Activated CD4-positive, alpha-beta T cell treated with anti-CD3 and anti-CD28 coated beads, Interleukin-2, amount 10 ng/mL, durations not matched to agents 24 days and 14 days (primary cell): Measurements from ENCODE around the gene ARID5A. TPM values are rescaled to one million over a fixed set of nuclear protein-coding genes. Genes with fewer than 3 reads are reported as not detected.
A peak's percentile ranks its signal among the peaks of the same experiment; 100 is the strongest.

Source experiments
- DNase-seq: peaks from one replicate; pipeline ENCODE4 v3.0.0; 2022
- H3K27ac Mint-ChIP-seq: one replicate; pipeline ENCODE4 v1.8.0; 2022; ENCODE audit warnings: mild to moderate bottlenecking, mixed read lengths
- H3K27me3 Mint-ChIP-seq: one replicate; pipeline ENCODE4 v1.8.0; 2022; ENCODE audit warnings: mixed read lengths
- H3K36me3 Mint-ChIP-seq: one replicate; pipeline ENCODE4 v1.8.0; 2022; ENCODE audit warnings: low read depth, mild to moderate bottlenecking, mixed read lengths
- H3K4me1 Mint-ChIP-seq: one replicate; pipeline ENCODE4 v1.8.0; 2021; ENCODE audit warnings: mixed read lengths
- H3K4me3 Mint-ChIP-seq: one replicate; pipeline ENCODE4 v1.8.0; 2022; ENCODE audit warnings: mild to moderate bottlenecking, moderate library complexity, mixed read lengths
- H3K9me3 Mint-ChIP-seq: one replicate; pipeline ENCODE4 v1.8.0; 2021; ENCODE audit warnings: mixed read lengths
- intact Hi-C: fragments of 100-400 bp; cut with micrococcal nuclease; formaldehyde crosslinking; loops from one replicate; pipeline ENCODE4 v1.15.1; 2023
- total RNA-seq: library from RNA; stranded (reverse); gene quantifications from 2 replicates; pipeline ENCODE4 v1.2.3, GENCODE V29; 2022

The ARID5A gene
- total RNA-seq, 1 donor from 2014 or later: 229 TPM

DNA sequence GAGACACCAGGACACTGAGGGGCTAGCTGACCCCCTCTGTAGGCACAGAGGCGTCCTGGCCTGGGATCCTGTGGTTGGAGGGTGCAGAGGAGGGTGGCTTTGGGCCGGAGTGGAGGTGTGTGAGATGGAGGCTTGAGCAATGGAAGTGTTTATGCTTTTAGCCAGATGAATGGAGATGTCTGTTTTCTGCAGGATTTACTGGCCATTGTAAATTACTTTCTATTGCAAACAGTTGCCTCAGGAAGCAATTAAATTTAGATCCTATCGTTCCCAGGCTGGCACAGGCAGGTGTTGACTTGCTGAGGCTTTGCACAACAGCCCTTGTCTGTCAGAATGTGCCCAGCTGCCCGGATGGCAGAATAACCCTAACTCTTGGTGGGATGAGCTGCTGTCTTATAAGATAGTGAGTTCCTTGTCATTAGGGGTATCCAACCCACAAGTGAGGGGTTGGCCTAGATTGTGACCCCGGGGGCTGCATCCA lies 1.8 kb upstream of the ARID5A start:
- H3K4me1 Mint-ChIP-seq: peaks cover 63% of the 10 kb centered on the region
- no peaks in the 10 kb centered on the region for H3K27me3 Mint-ChIP-seq
- H3K9me3 Mint-ChIP-seq: no peaks in the 10 kb centered on the region
- intact Hi-C loops: loop anchor here (5.0 to 10.0 kb wide), 8 partner anchors 68 to 1000 kb away; partner anchors contain the start of genes ANKRD36, CIAO1, CNNM3 and CNNM4
- H3K4me3 Mint-ChIP-seq: no peak overlapping the region
- peaks cover 26% of the 10 kb centered on the region for H3K36me3 Mint-ChIP-seq
- H3K27ac Mint-ChIP-seq: no peak overlapping the region
- no peak for DNase-seq

DNA sequence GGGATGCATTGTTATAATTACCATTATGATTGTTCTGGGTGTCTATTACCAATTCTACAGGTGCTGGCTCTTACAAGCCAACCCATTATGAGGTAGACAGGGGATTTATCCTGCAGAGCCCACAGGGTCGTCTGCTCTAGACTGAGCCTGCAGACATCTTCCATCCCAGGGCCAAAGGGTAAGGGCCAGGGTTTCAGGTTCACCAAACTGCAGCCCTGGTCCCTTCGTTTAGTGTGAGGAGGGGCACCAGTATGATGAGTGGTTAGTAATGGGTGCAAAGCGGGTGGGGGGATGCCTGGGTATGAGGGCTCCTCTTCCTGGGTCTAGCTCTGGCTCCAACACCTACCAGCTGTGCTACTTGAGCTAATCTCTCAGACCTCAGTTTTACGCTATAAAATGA lies 1.2 kb upstream of the ARID5A start:
- Mint-ChIP-seq H3K4me1 (peaks cover 63% of the 10 kb centered on the region), H3K27ac (no peak overlapping the region), H3K27me3 (no peaks in the 10 kb centered on the region), H3K4me3 (no peak overlapping the region), H3K9me3 (no peaks in the 10 kb centered on the region), H3K36me3 (peaks cover 32% of the 10 kb centered on the region)
- no peak for DNase-seq
- intact Hi-C loops: loop anchor here (5.0 to 10.0 kb wide), 8 partner anchors 67 to 1001 kb away; partner anchors contain the start of genes ANKRD36, CIAO1, CNNM3 and CNNM4

DNA sequence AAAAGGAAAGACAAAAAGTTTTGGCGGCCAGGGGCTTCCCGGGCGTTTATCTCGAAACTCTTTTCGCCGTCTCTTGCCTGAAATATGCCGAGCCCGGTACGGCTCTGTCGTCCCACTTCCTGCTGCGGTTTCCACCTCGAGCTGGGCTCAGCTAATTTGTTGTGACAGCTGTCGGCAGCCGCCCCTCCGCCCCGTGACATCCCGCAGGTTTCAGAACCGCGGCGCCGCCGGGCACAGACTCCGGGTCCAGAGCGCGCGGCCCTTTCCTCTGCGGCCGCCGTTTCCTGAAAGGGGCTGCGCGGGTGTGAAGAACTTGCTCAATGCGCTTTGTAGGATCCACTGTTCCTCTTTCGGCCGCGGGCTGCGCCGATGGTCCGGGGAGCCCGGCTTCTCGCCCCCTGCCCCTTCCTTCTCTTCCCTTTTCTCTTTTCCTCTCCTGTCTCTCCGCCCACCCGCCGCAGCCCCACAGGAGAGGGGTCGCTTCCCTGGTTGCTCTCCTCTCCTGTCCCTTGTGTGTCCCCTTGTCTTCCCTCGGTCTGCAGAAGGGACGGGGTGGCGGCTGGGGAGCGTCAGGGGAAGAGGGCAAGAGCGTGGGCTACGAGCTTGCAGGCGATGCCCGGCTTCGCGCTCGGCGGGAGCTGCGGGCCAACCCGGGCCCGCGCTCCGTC lies 648 bp downstream of the ARID5A start:
- intact Hi-C loops: loop anchor here (2.0 to 10.0 kb wide), 10 partner anchors 65 to 1002 kb away; partner anchors contain the start of genes ANKRD36, CIAO1, CNNM3 and CNNM4
- H3K36me3 Mint-ChIP-seq: peaks cover 47% of the 10 kb centered on the region
- H3K4me1 Mint-ChIP-seq: peaks cover 51% of the 10 kb centered on the region
- DNase-seq: peak; percentile 97
- H3K9me3 Mint-ChIP-seq: no peaks in the 10 kb centered on the region
- H3K27me3 Mint-ChIP-seq: no peaks in the 10 kb centered on the region
- H3K27ac Mint-ChIP-seq: peak overlapping the region; percentile 94
- H3K4me3 Mint-ChIP-seq: peak overlapping the region; percentile 93

DNA sequence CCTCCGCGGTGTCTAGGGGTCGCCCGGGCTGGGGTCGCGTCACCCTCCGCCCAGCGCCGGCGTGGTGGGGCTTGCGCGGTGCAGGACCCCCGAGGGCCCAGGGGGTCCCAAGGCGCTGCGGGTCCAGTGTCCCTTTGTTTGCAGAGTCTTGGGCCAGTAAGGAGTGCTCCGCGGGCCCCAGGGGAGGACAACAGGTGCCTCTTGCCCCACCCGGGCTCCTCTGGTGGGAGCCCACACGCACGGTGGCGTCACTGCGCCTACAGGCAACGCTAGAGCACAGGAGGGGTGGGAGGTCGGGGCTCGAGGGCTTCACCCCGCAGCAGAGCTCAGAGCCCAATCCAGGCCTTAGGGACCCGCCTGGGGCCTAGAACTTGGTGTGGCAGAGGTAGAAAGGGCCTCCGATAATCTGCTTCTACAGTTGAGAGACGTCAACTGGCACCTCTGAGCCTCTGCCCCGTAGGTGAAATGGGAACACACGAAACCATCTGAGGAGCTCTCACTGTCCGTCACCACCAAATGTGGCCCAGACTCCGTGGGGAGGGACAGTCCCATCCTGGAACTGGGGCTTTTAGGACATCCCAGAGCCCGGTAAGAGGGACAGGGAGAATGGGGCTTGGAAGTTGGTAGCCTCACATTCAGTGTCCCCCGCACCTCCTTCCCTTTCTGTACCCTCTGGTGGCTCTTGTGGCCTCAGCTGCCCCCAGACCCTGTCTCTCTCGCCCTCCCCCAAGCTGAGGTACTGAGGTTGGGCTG lies 1.4 kb downstream of the ARID5A start:
- peaks cover 53% of the 10 kb centered on the region for H3K36me3 Mint-ChIP-seq
- H3K4me3 Mint-ChIP-seq: peak overlapping the region; percentile 93

DNA sequence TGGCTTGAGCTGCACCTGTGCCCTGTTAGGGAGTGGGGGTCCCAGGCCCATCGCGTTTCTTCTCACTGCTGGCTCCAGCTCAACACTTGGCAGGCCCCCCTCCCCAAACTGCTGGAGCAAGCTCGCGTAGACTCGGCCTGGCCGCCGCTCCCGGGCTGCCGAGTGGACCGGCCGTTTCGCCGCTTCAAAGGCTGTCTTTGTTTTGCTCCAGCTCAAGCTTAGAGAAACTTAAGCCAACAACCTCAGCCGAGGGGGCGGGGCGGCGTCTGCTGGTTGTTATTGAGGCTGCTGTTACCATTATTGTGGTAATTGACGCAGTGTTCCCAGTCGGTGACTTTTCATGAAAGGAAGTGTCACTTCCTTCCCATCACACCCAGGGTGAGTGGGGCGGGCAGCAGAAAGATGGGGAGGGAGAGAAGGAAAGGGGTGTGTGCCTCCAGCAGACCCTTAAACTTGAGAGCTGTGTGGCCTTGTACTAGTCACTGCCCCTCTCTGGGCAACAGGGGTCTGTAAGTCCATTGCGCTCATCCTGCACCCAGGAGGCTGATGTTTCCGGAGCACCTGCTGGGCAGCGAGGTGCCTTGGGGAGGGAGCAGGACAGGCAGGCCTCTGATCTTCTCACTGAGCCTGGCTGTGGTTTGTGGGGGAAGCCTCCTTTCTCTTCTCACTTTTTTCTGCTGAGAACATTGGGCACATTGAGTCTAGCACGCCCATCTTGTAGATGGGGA lies 2.1 kb downstream of the ARID5A start:
- peaks cover 49% of the 10 kb centered on the region for H3K4me1 Mint-ChIP-seq

More for the DNA sequence above, 1.4 kb downstream of the ARID5A start:
- H3K4me1 Mint-ChIP-seq: peaks cover 50% of the 10 kb centered on the region
- H3K9me3 Mint-ChIP-seq: no peaks in the 10 kb centered on the region
- peak overlapping the region; percentile 94 for H3K27ac Mint-ChIP-seq
- intact Hi-C loops: loop anchor here (1.0 to 10.0 kb wide), 14 partner anchors 8 to 1003 kb away; partner anchors contain the start of genes ANKRD36, CIAO1, CNNM3 and CNNM4
- no peaks in the 10 kb centered on the region for H3K27me3 Mint-ChIP-seq
- DNase-seq: peak; percentile 87

DNA sequence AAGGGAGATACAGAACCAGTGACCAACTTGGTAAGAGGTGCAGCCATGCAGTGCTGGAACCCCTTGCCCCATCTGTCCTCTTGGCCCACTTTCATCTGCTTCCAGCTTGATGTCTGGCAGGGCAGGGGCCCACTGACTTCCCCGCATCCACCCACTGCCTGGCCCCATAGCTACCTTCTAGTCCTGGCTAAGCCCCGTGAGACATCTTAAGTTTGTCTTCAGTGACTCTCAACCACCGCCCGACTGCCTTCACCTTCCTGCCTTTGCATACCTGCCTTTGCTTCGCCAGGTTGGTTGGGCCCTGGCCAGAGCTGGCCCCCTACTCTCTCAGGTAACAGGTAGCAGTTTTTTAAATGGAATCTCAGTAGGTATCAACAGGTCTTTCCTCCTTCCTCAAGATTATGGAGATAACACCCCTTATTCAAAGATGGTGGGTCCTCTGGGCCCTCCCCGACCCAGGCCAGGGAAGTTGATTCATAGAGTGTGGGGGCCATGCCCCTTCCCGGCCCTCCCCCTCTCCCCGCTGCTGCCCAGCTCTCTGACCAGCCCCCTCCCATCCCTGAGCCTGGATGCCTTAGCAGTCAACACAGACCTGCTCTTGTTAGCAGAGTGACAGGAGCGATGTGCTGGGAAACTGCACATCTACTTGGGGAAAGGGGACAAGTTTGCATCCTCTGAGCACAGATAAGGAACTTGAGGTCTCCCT lies 2.8 kb downstream of the ARID5A start:
- Mint-ChIP-seq H3K9me3 (no peaks in the 10 kb centered on the region), H3K4me3 (peak overlapping the region; percentile 93), H3K36me3 (peaks cover 67% of the 10 kb centered on the region), H3K27ac (peak overlapping the region; percentile 94), H3K27me3 (no peaks in the 10 kb centered on the region), H3K4me1 (peaks cover 49% of the 10 kb centered on the region)
- intact Hi-C loops: loop anchor here (2.0 to 10.0 kb wide), 9 partner anchors 15 to 1005 kb away; partner anchors contain the start of genes ANKRD36, CIAO1, CNNM3 and CNNM4
- DNase-seq: no peak

More for the DNA sequence above, 2.1 kb downstream of the ARID5A start:
- H3K9me3 Mint-ChIP-seq: no peaks in the 10 kb centered on the region
- H3K27ac Mint-ChIP-seq: peak overlapping the region; percentile 94
- H3K4me3 Mint-ChIP-seq: peak overlapping the region; percentile 93
- peak; percentile 97 for DNase-seq
- intact Hi-C loops: loop anchor here (1.0 to 10.0 kb wide), 12 partner anchors 8 to 1004 kb away; partner anchors contain the start of genes ANKRD36, CIAO1, CNNM3 and CNNM4
- no peaks in the 10 kb centered on the region for H3K27me3 Mint-ChIP-seq
- H3K36me3 Mint-ChIP-seq: peaks cover 60% of the 10 kb centered on the region

DNA sequence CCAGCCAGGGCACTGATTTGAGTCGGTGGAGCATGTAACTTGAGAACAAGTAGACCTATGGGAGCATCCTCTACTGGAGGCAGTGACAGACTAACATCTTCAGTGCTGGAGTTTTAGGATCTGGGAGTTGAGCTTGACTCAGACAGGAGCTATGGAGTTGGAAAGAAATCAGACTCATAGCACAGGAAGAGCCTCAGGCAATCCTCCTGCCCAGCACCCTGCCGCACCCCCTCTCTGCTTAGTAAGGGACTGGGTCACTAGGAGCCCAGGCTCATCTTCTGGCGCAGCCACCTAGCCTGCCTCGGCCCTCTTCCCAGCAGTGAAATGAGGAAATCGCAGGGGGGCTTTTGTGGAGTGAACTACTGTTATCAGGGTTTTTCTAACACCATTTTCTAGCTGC lies 3.6 kb downstream of the ARID5A start:
- H3K9me3 Mint-ChIP-seq: no peaks in the 10 kb centered on the region
- H3K27ac Mint-ChIP-seq: peak overlapping the region; percentile 94
- H3K36me3 Mint-ChIP-seq: peaks cover 74% of the 10 kb centered on the region
- H3K4me3 Mint-ChIP-seq: peak overlapping the region; percentile 93
- DNase-seq: no peak
- intact Hi-C loops: no loop called here
- no peaks in the 10 kb centered on the region for H3K27me3 Mint-ChIP-seq
- peaks cover 52% of the 10 kb centered on the region for H3K4me1 Mint-ChIP-seq

DNA sequence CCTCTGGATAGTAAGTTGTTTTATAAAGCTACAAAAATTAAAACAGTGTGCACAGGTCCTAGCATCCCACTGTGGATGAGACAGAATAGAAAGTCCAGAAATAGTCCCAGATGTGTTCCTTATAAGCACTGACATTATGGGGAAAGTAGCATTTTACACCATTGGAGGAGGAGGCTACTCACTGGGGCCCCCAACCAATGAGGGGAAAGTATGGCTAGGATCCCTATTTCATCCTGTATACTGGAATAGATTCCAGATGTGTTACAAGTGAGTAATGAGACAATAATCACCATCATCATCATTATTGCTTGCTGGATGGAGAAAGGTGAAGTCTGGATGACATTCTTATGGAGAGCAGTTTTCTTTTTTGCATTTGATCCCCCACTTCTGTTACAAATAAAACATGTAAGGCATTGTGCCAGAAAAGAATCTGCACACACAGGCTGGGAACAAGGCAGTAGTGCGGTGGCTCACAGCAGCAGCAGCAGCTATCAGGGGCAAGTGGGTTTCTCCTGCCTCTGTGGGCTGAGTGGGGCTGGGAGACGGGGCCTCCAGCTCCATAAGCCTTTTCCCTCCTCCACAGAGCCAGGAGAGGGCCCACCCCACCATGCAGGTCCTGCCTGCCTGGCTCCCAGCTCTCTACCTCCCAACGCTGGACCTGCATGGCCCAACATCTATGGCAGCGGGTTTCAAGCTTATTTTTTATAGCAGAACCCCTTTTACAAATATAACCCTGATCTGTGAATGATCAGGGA lies 5.0 kb downstream of the ARID5A start:
- Mint-ChIP-seq H3K27me3 (no peaks in the 10 kb centered on the region), H3K4me1 (peaks cover 56% of the 10 kb centered on the region), H3K36me3 (peaks cover 88% of the 10 kb centered on the region), H3K4me3 (peak overlapping the region; percentile 93), H3K9me3 (no peaks in the 10 kb centered on the region), H3K27ac (no peak overlapping the region)
- DNase-seq: no peak
- intact Hi-C loops: no loop called here

DNA sequence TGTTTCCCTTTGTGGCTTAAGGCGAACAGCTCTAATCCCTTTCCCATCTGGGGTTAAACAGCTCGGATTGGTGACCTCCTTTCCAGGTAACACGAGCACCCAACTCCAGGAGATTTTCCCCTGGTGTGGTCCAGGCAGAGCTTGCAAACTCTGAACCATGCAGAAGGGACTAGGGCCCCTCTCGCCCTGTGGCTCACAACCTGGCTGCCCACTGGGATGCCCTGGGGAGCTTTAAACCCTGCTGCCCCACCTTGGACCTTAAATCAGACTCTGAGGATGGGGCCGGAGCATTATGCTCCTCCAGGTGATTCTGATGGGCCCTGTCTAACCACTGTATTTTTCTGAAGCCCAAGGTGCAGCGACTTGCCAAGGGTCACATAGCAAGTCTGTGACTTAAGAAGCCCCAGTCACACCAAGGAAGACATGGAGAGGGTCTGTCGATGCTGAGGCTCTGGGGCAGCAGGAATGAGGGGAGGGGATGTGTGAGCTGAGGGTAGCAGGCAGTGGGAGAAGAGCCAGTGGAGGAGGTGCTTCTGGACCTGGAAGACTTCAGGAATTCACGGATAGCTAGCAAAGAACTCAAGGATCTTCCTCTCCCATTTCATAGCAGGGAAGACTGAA lies 5.9 kb downstream of the ARID5A start:
- Mint-ChIP-seq H3K36me3 (peaks cover 89% of the 10 kb centered on the region), H3K27me3 (no peaks in the 10 kb centered on the region), H3K4me3 (peak overlapping the region; percentile 48), H3K9me3 (no peaks in the 10 kb centered on the region), H3K4me1 (peaks cover 63% of the 10 kb centered on the region), H3K27ac (no peak overlapping the region)
- intact Hi-C loops: no loop called here
- DNase-seq: no peak

DNA sequence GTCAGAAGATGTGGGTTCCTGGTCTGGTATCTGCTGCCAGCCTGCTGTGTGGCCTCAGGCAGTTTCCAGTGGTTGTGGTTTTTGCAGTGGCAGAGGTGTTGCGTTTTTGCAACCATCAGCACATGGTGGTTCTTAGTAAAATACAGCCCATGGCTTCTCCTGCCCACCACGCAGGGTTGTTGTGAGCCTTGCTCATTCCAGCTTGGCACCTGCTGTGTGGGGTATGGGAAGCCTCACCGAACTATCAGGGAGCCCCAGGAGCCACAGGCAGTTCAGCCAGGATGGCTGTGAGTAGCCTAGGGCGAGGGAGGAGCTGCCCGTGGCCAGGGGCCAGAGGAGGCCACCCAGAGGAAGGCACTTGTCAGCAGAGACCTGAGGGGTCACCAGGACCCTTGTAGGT lies 9.8 kb downstream of the ARID5A start:
- no peaks in the 10 kb centered on the region for H3K9me3 Mint-ChIP-seq
- H3K27me3 Mint-ChIP-seq: no peaks in the 10 kb centered on the region
- peak overlapping the region; percentile 53 for H3K4me3 Mint-ChIP-seq
- DNase-seq: peak; percentile 66
- H3K27ac Mint-ChIP-seq: peak overlapping the region; percentile 72
- peaks cover 51% of the 10 kb centered on the region for H3K4me1 Mint-ChIP-seq
- peaks cover 72% of the 10 kb centered on the region for H3K36me3 Mint-ChIP-seq
- intact Hi-C loops: loop anchor here (1.0 kb wide), 1 partner anchor 8 kb away; no protein-coding TSS in a partner anchor

DNA sequence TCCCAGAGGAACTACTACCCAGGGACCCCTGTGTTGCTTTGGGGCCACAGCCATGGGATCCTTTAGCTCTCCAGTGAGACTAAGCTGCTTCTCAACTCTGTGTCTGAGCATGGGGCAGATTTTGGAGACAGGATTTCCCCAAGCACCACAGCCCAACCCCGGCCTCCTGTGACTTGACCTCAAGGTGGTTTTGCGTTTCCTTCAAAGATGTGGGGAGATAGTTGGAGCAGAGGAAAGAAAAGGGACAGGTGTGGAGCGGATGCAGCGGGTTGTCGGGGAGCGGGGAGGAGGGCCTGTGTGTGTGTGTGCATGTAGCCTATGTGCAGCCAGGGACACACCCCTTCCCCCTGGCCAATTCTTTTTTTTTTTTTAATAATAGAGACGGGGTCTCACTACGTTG lies 10.2 kb downstream of the ARID5A start:
- intact Hi-C loops: loop anchor here (1.0 kb wide), 1 partner anchor 8 kb away; no protein-coding TSS in a partner anchor
- peak overlapping the region; percentile 38 for H3K27ac Mint-ChIP-seq
- peaks cover 46% of the 10 kb centered on the region for H3K4me1 Mint-ChIP-seq
- peak; percentile 72 for DNase-seq
- H3K9me3 Mint-ChIP-seq: no peaks in the 10 kb centered on the region
- no peaks in the 10 kb centered on the region for H3K27me3 Mint-ChIP-seq
- H3K36me3 Mint-ChIP-seq: peaks cover 67% of the 10 kb centered on the region
- H3K4me3 Mint-ChIP-seq: no peak overlapping the region

DNA sequence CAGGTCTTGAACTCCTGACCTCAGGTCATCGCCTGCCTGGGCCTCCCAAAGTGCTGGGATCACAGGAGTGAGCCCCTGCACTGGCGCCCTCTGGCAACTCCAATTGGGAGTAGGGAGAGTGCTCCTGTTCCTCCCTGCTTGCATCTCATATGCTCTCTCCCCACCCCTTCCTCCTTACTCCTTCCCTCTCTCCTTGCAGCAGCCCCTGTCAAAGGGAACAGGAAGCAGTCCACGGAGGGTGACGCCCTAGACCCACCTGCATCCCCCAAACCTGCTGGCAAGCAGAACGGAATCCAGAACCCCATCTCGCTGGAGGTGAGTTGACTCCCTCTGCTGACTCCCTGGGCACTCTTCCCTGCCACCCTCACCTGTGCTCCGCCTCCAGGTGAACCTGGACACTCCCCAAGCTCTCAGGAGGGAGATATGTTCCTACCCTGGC lies 10.7 kb downstream of the ARID5A start:
- intact Hi-C loops: no loop called here
- Mint-ChIP-seq H3K4me1 (peaks cover 48% of the 10 kb centered on the region), H3K4me3 (peak overlapping the region; percentile 57), H3K36me3 (peaks cover 67% of the 10 kb centered on the region), H3K27ac (peak overlapping the region; percentile 73), H3K27me3 (no peaks in the 10 kb centered on the region), H3K9me3 (no peaks in the 10 kb centered on the region)
- DNase-seq: no peak
